Esophagus muscularis mucosa (tissue), 4 donors: Measurements from ENCODE around the gene MRGPRF. TPM values are rescaled to one million over a fixed set of nuclear protein-coding genes. Genes with fewer than 3 reads are reported as not detected.

ENCODE experiments used
- DNase-seq: peaks from one replicate; pipeline ENCODE4 v3.0.0-alpha.2; 2017; ENCODE audit errors: extremely low spot score
- H3K27ac ChIP-seq, 4 donors: fragments of 200-600 bp; sonication (generic); replicated peaks in 1 of 4; 1 replicate in 3 of 4; 2 replicates in 1 of 4; pipeline ENCODE4 v1.5.1; 2016 to 2019; ENCODE audit warnings: mild to moderate bottlenecking in 1 of 4
- H3K27me3 ChIP-seq, 4 donors: fragments of 200-600 bp; sonication (generic); one replicate each; pipeline versions ENCODE4 v1.5.1 to v1.6.0; 2016 to 2019
- H3K36me3 ChIP-seq, 4 donors: fragments of 200-600 bp; sonication (generic); one replicate each; pipeline ENCODE4 v1.5.1; 2016 to 2019
- H3K4me1 ChIP-seq, 4 donors: fragments of 200-600 bp; sonication (generic); one replicate each; pipeline ENCODE4 v1.5.1; 2016 to 2019
- H3K4me3 ChIP-seq, 4 donors: fragments of 200-600 bp; sonication (generic); 1 replicate in 2 of 4; 2 replicates in 2 of 4; pipeline ENCODE4 v1.5.1; 2016 to 2019; ENCODE audit warnings: mild to moderate bottlenecking in 4 of 4, moderate library complexity in 1 of 4
- H3K9me3 ChIP-seq, 4 donors: fragments of 200-600 bp; sonication (generic); 1 replicate in 3 of 4; 2 replicates in 1 of 4; pipeline ENCODE4 v1.5.1; 2016 to 2019
- CTCF ChIP-seq, 3 experiments: fragments of 200-600 bp in 2 of 3; fragments of 450-650 bp in 1 of 3; sonication (generic) in 2 of 3; IDR thresholded peaks; one replicate each; pipeline ENCODE4 v1.5.1; 2017 to 2019; ENCODE audit warnings: antibody characterized with exemption in 3 of 3, mild to moderate bottlenecking in 2 of 3, moderate library complexity in 1 of 3
- EP300 ChIP-seq: sonication (generic); formaldehyde crosslinking; IDR thresholded peaks from one replicate; pipeline ENCODE4 v1.6.1; 2017; ENCODE audit warnings: antibody characterized with exemption
- POLR2A ChIP-seq: fragments of 450-650 bp; IDR thresholded peaks from one replicate; pipeline ENCODE4 v1.6.1; 2017; ENCODE audit warnings: antibody characterized with exemption, moderate library complexity, mild to moderate bottlenecking, low read depth
- POLR2AphosphoS5 ChIP-seq, 2 donors: sonication (generic); formaldehyde crosslinking; IDR thresholded peaks; one replicate each; pipeline ENCODE4 v1.6.1; 2017; ENCODE audit warnings: antibody characterized with exemption in 2 of 2
- WGBS: methylation state at CpG from one replicate; pipeline ENCODE4 v1.1.5; 2018; 5-methylcytosine and 5-hydroxymethylcytosine counted together
- intact Hi-C: fragments of 100-400 bp; cut with DNase I; formaldehyde crosslinking; loops from one replicate; pipeline ENCODE4 v1.15.1; 2023
- total RNA-seq, 4 donors: library from RNA; depleted of rRNA; stranded (reverse); fragments of >200 nt; gene quantifications; one replicate each; pipeline versions ENCODE4 v1.1.0 to v1.2.1, GENCODE V29; 2016

MRGPRF gene
- total RNA-seq, 4 donors from 2014 or later: 77.9 to 206 (median 126) TPM

- no peak within 1 kb of the TSS for H3K4me3 ChIP-seq
- TF ChIP-seq POLR2AphosphoS5 (IDR thresholded peaks at IDR 0.05) (no peak), POLR2A (no peak), EP300 (no peak), CTCF (IDR thresholded peaks at IDR 0.05) (no peak)
These were observed 32.3 kb downstream of the MRGPRF start, which contains the start of gene MRGPRD for GRCh38 chr11:68980776-68981065. Gene MRGPRD (minus strand): TSS chr11:68980986. CDS start chr11:68980986, 0 bp downstream.

GRCh38 chr11:68979931-68980775 is 32.9 kb downstream of the MRGPRF start:
- Histone ChIP-seq H3K36me3 (no peaks in the 10 kb centered on the region), H3K9me3 (no peaks in the 10 kb centered on the region), H3K4me3 (no peak overlapping the region), H3K27ac (no peak overlapping the region), H3K4me1 (peaks cover 7 to 31% (median 11%) of the 10 kb centered on the region in 4 donors), H3K27me3 (no peaks in the 10 kb centered on the region)
- intact Hi-C loops: no loop called here
- no peak for DNase-seq
- TF ChIP-seq POLR2AphosphoS5 (IDR thresholded peaks at IDR 0.05): no peak
- TF ChIP-seq EP300: no peak
- TF ChIP-seq POLR2A: no peak
- TF ChIP-seq CTCF (IDR thresholded peaks at IDR 0.05): no peak
- WGBS: 89% methylated on average over 33 of the region's 33 CpGs

More at GRCh38 chr11:68980776-68981065, 32.3 kb downstream of the MRGPRF start, which contains the start of gene MRGPRD:
- Histone ChIP-seq H3K4me1 (peaks cover 7 to 28% (median 11%) of the 10 kb centered on the region in 4 donors), H3K9me3 (no peaks in the 10 kb centered on the region), H3K27me3 (no peaks in the 10 kb centered on the region), H3K27ac (no peak within 1 kb of the TSS), H3K36me3 (no peaks in the 10 kb centered on the region)
- WGBS: 88% methylated on average over 8 of the region's 8 CpGs
- intact Hi-C loops: no loop called here
- no peak for DNase-seq

- H3K4me3 ChIP-seq: no peak overlapping the region
- intact Hi-C loops: no loop called here
- no peaks in the 10 kb centered on the region for H3K36me3 ChIP-seq
- peaks cover 7 to 37% (median 11%) of the 10 kb centered on the region in 4 donors for H3K4me1 ChIP-seq
- no peaks in the 10 kb centered on the region for H3K27me3 ChIP-seq
- TF ChIP-seq EP300 (no peak), POLR2AphosphoS5 (IDR thresholded peaks at IDR 0.05) (no peak), CTCF (IDR thresholded peaks at IDR 0.05) (no peak), POLR2A (no peak)
- no peaks in the 10 kb centered on the region for H3K9me3 ChIP-seq
- no peak overlapping the region for H3K27ac ChIP-seq
- DNase-seq: no peak
- WGBS: 60% methylated on average over 11 of the region's 15 CpGs
These were observed 34.0 kb downstream of the MRGPRF start for GRCh38 chr11:68978931-68979594.

- 53% methylated on average over 2 of the region's 5 CpGs for WGBS
- Histone ChIP-seq H3K27ac (no peak overlapping the region), H3K9me3 (no peaks in the 10 kb centered on the region), H3K4me3 (no peak overlapping the region), H3K27me3 (no peaks in the 10 kb centered on the region), H3K36me3 (no peaks in the 10 kb centered on the region), H3K4me1 (peaks cover 7 to 37% (median 11%) of the 10 kb centered on the region in 4 donors)
- intact Hi-C loops: no loop called here
- DNase-seq: no peak
- no peak for TF ChIP-seq POLR2AphosphoS5 (IDR thresholded peaks at IDR 0.05)
- no peak for TF ChIP-seq CTCF (IDR thresholded peaks at IDR 0.05)
- no peak for TF ChIP-seq EP300
- TF ChIP-seq POLR2A: no peak
These were observed 34.5 kb downstream of the MRGPRF start for GRCh38 chr11:68978626-68978930.
